ENCODE data around the gene PARG. TPM values are rescaled to one million over a fixed set of nuclear protein-coding genes. Genes with fewer than 3 reads are reported as not detected.
"Not testable (repeated sequence)": the region's sequence is repeated elsewhere in the genome, so short reads cannot be mapped to it uniquely, and the experiment has no call there.

The PARG gene
- polyA plus RNA-seq, 1 of the 3 experiments (the other 2 are of a cell fraction): 12.1 TPM

DNA sequence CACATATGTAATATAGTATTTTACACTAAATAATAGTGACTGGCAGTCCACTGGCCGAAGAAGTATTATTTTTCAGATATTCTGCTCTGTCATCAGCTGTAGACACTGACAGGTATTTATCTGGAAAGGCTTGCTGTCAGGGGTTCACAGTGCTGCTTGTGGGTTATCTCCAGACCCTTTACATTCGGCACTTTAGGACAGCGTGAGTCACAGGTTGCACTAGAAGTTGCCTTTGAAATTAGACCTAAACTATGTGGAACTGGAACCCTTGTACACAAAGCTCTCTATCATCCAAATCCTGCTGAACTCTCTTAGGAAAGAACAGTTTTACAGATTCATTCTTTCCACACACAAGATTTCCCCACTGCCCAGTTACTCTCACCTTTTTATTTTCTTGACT is 30.3 kb upstream of the PARG start:
- H3K36me3 ChIP-seq (replicated peaks in 1 of 2; ENCODE audit: control insufficient read depth in 1 of 2, insufficient read depth in 2 of 2, low read length in 1 of 2); H3K79me2 ChIP-seq (ENCODE audit: insufficient read depth); H3F3A ChIP-seq (replicated peaks; ENCODE audit: insufficient read depth); H3K27me3 ChIP-seq (ENCODE audit: insufficient read depth); H3K4me3 ChIP-seq (ENCODE audit: low read depth in 2 of 2, low read length in 1 of 2); H3K4me1 ChIP-seq (ENCODE audit: control insufficient read depth in 1 of 2, insufficient read depth in 2 of 2, low read depth in 1 of 2, low read length in 1 of 2); H2AFZ ChIP-seq (ENCODE audit: low read depth); H3K9me2 ChIP-seq; POLR2A ChIA-PET; H4K20me1 ChIP-seq (ENCODE audit: insufficient read depth); H3K27ac ChIP-seq (ENCODE audit: low read depth in 2 of 2, low read length in 1 of 2); H3K9ac ChIP-seq; DNase-seq; H3K4me2 ChIP-seq; H3K9me3 ChIP-seq; CTCF ChIA-PET: not testable (repeated sequence)
- WGBS (ENCODE audit: low lambda C conversion rate): 93% methylated on average over 3 of the region's 3 CpGs

GRCh38 chr10:49971466-49971865 is 29.6 kb upstream of the PARG start:
- H3K4me2 ChIP-seq; POLR2A ChIA-PET; H3K36me3 ChIP-seq (replicated peaks in 1 of 2; ENCODE audit: control insufficient read depth in 1 of 2, insufficient read depth in 2 of 2, low read length in 1 of 2); H3K4me3 ChIP-seq (ENCODE audit: low read depth in 2 of 2, low read length in 1 of 2); H3K9me2 ChIP-seq; H4K20me1 ChIP-seq (ENCODE audit: insufficient read depth); H3K27ac ChIP-seq (ENCODE audit: low read depth in 2 of 2, low read length in 1 of 2); H3K79me2 ChIP-seq (ENCODE audit: insufficient read depth); DNase-seq; H3K27me3 ChIP-seq (ENCODE audit: insufficient read depth); H3K9me3 ChIP-seq; H3K9ac ChIP-seq; H2AFZ ChIP-seq (ENCODE audit: low read depth); CTCF ChIA-PET; H3F3A ChIP-seq (replicated peaks; ENCODE audit: insufficient read depth); H3K4me1 ChIP-seq (ENCODE audit: control insufficient read depth in 1 of 2, insufficient read depth in 2 of 2, low read depth in 1 of 2, low read length in 1 of 2): not testable (repeated sequence)
- WGBS (ENCODE audit: low lambda C conversion rate): 75% methylated on average over 2 of the region's 2 CpGs

DNA sequence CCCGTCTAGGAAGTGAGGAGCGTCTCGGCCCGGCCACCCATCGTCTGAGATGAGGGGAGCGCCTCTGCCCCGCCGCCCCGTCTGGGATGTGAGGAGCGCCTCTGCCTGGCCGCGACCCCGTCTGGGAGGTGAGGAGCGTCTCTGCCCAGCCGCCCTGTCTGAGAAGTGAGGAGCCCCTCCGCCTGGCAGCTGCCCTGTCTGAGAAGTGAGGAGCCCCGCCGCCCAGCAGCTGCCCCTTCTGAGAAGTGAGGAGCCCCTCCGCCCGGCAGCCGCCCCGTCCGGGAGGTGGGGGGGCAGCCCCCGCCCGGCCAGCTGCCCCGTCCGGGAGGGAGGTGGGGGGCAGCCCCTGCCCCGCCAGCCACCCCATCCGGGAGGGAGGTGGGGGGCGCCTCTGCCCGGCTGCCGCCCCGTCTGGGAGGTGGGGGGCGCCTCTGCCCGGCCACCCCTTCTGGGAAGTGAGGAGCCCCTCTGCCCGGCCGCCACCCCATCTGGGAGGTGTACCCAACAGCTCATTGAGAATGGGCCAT is 28.6 kb upstream of the PARG start:
- H3K9me2 ChIP-seq; H4K20me1 ChIP-seq (ENCODE audit: insufficient read depth); H3K4me1 ChIP-seq (ENCODE audit: control insufficient read depth in 1 of 2, insufficient read depth in 2 of 2, low read depth in 1 of 2, low read length in 1 of 2); H3K4me3 ChIP-seq (ENCODE audit: low read depth in 2 of 2, low read length in 1 of 2); POLR2A ChIA-PET; H2AFZ ChIP-seq (ENCODE audit: low read depth); H3K9ac ChIP-seq; H3K79me2 ChIP-seq (ENCODE audit: insufficient read depth); H3K36me3 ChIP-seq (replicated peaks in 1 of 2; ENCODE audit: control insufficient read depth in 1 of 2, insufficient read depth in 2 of 2, low read length in 1 of 2); H3K27me3 ChIP-seq (ENCODE audit: insufficient read depth); H3K27ac ChIP-seq (ENCODE audit: low read depth in 2 of 2, low read length in 1 of 2); H3K4me2 ChIP-seq; DNase-seq; H3F3A ChIP-seq (replicated peaks; ENCODE audit: insufficient read depth); H3K9me3 ChIP-seq; CTCF ChIA-PET: not testable (repeated sequence)
- 98% methylated on average over 15 of the region's 37 CpGs for WGBS (ENCODE audit: low lambda C conversion rate)

GRCh38 chr10:49953122-49953521 is 11.3 kb upstream of the PARG start:
- H3K27me3 ChIP-seq (ENCODE audit: insufficient read depth); DNase-seq; H3K9me3 ChIP-seq; H4K20me1 ChIP-seq (ENCODE audit: insufficient read depth); H3F3A ChIP-seq (replicated peaks; ENCODE audit: insufficient read depth); H3K4me2 ChIP-seq; H3K4me3 ChIP-seq (ENCODE audit: low read depth in 2 of 2, low read length in 1 of 2); H3K4me1 ChIP-seq (ENCODE audit: control insufficient read depth in 1 of 2, insufficient read depth in 2 of 2, low read depth in 1 of 2, low read length in 1 of 2); POLR2A ChIA-PET; H3K9me2 ChIP-seq; H3K9ac ChIP-seq; CTCF ChIA-PET; H2AFZ ChIP-seq (ENCODE audit: low read depth); H3K27ac ChIP-seq (ENCODE audit: low read depth in 2 of 2, low read length in 1 of 2): not testable (repeated sequence)
- Histone ChIP-seq H3K79me2 (ENCODE audit: insufficient read depth) (peaks cover 32% of the 10 kb centered on the region), H3K36me3 (replicated peaks in 1 of 2; ENCODE audit: control insufficient read depth in 1 of 2, insufficient read depth in 2 of 2, low read length in 1 of 2) (peaks cover 10 to 33% of the 10 kb centered on the region in 2 experiments)
- TF ChIP-seq, protein P1, sequence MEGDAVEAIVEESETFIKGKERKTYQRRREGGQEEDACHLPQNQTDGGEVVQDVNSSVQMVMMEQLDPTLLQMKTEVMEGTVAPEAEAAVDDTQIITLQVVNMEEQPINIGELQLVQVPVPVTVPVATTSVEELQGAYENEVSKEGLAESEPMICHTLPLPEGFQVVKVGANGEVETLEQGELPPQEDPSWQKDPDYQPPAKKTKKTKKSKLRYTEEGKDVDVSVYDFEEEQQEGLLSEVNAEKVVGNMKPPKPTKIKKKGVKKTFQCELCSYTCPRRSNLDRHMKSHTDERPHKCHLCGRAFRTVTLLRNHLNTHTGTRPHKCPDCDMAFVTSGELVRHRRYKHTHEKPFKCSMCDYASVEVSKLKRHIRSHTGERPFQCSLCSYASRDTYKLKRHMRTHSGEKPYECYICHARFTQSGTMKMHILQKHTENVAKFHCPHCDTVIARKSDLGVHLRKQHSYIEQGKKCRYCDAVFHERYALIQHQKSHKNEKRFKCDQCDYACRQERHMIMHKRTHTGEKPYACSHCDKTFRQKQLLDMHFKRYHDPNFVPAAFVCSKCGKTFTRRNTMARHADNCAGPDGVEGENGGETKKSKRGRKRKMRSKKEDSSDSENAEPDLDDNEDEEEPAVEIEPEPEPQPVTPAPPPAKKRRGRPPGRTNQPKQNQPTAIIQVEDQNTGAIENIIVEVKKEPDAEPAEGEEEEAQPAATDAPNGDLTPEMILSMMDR (IDR thresholded peaks at IDR 0.05): 0 out of 2 replicates have a peak, but pooled peaks have one; percentile 16
- 73% methylated on average over 2 of the region's 3 CpGs for WGBS (ENCODE audit: low lambda C conversion rate)

- H3K9ac ChIP-seq; H3K4me1 ChIP-seq (ENCODE audit: control insufficient read depth in 1 of 2, insufficient read depth in 2 of 2, low read depth in 1 of 2, low read length in 1 of 2); H3K27ac ChIP-seq (ENCODE audit: low read depth in 2 of 2, low read length in 1 of 2); H3K27me3 ChIP-seq (ENCODE audit: insufficient read depth); H2AFZ ChIP-seq (ENCODE audit: low read depth); DNase-seq; CTCF ChIA-PET; H4K20me1 ChIP-seq (ENCODE audit: insufficient read depth); H3K9me3 ChIP-seq; H3K4me2 ChIP-seq; H3F3A ChIP-seq (replicated peaks; ENCODE audit: insufficient read depth); H3K4me3 ChIP-seq (ENCODE audit: low read depth in 2 of 2, low read length in 1 of 2); POLR2A ChIA-PET; H3K9me2 ChIP-seq: not testable (repeated sequence)
- Histone ChIP-seq H3K79me2 (ENCODE audit: insufficient read depth) (peaks cover 37% of the 10 kb centered on the region), H3K36me3 (replicated peaks in 1 of 2; ENCODE audit: control insufficient read depth in 1 of 2, insufficient read depth in 2 of 2, low read length in 1 of 2) (peaks cover 7 to 36% of the 10 kb centered on the region in 2 experiments)
- WGBS (ENCODE audit: low lambda C conversion rate): 100% methylated on average over 3 of the region's 3 CpGs
Measured at GRCh38 chr10:49952006-49952405, 10.2 kb upstream of the PARG start.

DNA sequence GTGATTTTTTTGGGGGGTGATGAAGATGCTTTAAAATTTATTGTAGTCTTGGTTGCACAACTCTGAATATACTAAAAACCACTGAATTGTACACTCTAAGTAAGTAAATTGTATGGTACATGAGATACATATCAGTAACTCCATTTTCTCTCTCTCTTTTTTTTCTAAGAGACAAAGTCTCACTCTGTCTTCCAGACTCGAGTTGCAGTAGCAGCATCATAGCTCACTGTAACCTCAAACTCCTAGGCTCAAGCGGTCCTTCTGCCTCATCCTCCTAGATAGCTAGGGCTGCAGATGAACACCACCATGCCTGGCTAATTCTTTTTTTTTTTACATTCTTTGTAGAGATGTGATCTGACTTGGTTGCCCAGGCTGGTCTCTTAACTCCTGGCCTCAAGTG is 6.9 kb upstream of the PARG start:
- H2AFZ ChIP-seq (ENCODE audit: low read depth); H3K4me2 ChIP-seq; H3K4me3 ChIP-seq (ENCODE audit: low read depth in 2 of 2, low read length in 1 of 2); H3K4me1 ChIP-seq (ENCODE audit: control insufficient read depth in 1 of 2, insufficient read depth in 2 of 2, low read depth in 1 of 2, low read length in 1 of 2); CTCF ChIA-PET; H3F3A ChIP-seq (replicated peaks; ENCODE audit: insufficient read depth); H3K9ac ChIP-seq; H3K9me2 ChIP-seq; H4K20me1 ChIP-seq (ENCODE audit: insufficient read depth); H3K27ac ChIP-seq (ENCODE audit: low read depth in 2 of 2, low read length in 1 of 2); POLR2A ChIA-PET; H3K9me3 ChIP-seq; DNase-seq; H3K27me3 ChIP-seq (ENCODE audit: insufficient read depth): not testable (repeated sequence)
- peaks cover 43% of the 10 kb centered on the region for H3K79me2 ChIP-seq (ENCODE audit: insufficient read depth)
- H3K36me3 ChIP-seq (replicated peaks in 1 of 2; ENCODE audit: control insufficient read depth in 1 of 2, insufficient read depth in 2 of 2, low read length in 1 of 2): peaks cover 4 to 31% of the 10 kb centered on the region in 2 experiments
- 61% methylated on average over 2 of the region's 2 CpGs for WGBS (ENCODE audit: low lambda C conversion rate)

Data from SK-N-SH (cell line).